ENCODE results near the gene RABIF. TPM values are rescaled to one million over a fixed set of nuclear protein-coding genes. Genes with fewer than 3 reads are reported as not detected.
"Not testable (repeated sequence)": the region's sequence is repeated elsewhere in the genome, so short reads cannot be mapped to it uniquely, and the experiment has no call there.

The RABIF gene
- total RNA-seq (2012; rRNA removed) = 4.3 and 4.6 TPM in 2 replicates

DNA sequence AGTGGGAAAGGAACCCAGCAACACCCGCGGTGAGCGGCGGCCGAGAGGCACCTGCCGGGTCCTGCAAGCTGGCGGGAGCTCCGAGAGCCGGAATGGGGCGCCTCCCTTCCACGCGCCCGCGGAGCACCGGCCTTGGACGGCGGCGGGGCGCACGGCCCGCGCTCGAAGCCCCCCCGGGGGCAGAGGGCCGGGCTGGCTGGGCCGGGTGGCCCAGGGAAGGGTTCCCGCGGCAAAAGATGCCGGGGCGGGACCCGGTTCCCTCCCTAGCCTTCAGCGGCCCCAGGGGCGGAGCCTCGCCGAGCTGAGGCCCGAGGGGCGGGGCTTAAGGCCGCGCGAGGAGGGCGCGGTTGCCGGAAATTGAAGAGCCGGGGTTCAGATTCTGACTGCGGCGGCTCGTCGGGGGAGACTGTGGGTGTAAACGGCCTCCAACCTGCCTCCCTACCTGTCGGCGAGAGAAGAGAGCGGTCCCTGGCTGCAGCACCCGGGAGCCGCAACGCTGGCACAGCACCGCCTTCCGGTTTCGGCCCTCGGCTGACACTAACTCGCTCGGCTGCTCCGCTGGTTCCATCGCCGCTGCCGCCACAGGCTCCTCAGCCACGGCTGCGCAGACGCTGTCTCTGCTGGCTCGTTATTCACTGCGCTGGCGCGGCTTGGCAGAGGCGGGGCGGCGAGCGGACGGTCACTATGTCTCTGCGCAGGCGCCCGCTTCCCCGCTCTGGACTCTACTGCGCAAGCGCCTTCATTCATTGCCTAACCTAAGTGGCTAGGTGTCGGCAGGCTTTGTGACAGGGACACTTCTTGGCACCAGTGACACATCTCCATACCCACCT lies at the start of gene RABIF:
Gene RABIF, minus strand, starts transcription at position 619 of the 830 bp plus-strand sequence. Its CDS starts 51 bp downstream, at position 568.
- peak within 1 kb of the TSS; percentile 99 for H3K4me2 ChIP-seq (ENCODE audit: low read length)
- H3K36me3 ChIP-seq (ENCODE audit: insufficient read depth, low read length) = peaks cover 30% of the 10 kb centered on the region
- H3K4me3 ChIP-seq (ENCODE audit: low read length) = peak within 1 kb of the TSS; percentile 82
- peak within 1 kb of the TSS; percentile 86 for H3K9ac ChIP-seq (ENCODE audit: low read depth, low read length)
- no peaks in the 10 kb centered on the region for H3K9me3 ChIP-seq (replicated peaks; ENCODE audit: low read length)
- no peaks in the 10 kb centered on the region for H3K27me3 ChIP-seq (ENCODE audit: control insufficient read depth, insufficient read depth, low read length)
- H3K4me1 ChIP-seq (ENCODE audit: control insufficient read depth, insufficient read depth, low read length) = peaks cover 10% of the 10 kb centered on the region

DNA sequence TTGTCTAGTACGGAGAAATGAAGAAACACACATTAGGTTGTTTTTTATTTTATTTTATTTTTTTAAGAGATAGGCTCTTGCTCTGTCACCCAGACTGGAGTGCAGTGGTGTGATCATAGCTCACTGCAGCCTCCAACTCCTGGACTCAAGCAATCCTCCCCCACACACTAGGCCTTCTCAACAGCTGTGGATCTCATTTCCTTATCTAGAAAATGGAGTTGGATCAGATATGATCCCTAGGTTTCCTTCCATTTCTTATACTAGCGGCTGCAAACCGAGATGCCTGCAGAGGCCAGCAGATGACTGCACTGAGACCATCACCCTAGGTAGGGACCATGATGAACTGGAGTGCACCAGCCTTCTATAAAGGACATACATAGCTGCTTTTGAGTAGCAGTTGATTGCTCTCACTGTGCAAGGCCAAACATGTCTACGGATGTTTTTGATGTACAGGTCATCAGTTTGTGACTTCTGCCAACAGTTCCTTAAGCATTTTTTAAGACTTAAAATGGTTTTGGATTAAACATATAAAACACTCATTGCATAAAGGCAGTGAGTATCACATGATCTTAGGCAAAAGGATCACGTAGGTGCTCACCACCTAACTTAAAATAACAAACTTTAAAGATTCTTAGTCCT lies 49.5 kb upstream of the RABIF start:
- Histone ChIP-seq H3K27me3 (ENCODE audit: control insufficient read depth, insufficient read depth, low read length) (no peaks in the 10 kb centered on the region), H3K36me3 (ENCODE audit: insufficient read depth, low read length) (peaks cover 30% of the 10 kb centered on the region), H3K4me3 (ENCODE audit: low read length) (no peak overlapping the region), H3K9me3 (replicated peaks; ENCODE audit: low read length) (no peaks in the 10 kb centered on the region), H3K4me1 (ENCODE audit: control insufficient read depth, insufficient read depth, low read length) (no peaks in the 10 kb centered on the region), H3K9ac (ENCODE audit: low read depth, low read length) (no peak overlapping the region), H3K4me2 (ENCODE audit: low read length) (no peak overlapping the region)

DNA sequence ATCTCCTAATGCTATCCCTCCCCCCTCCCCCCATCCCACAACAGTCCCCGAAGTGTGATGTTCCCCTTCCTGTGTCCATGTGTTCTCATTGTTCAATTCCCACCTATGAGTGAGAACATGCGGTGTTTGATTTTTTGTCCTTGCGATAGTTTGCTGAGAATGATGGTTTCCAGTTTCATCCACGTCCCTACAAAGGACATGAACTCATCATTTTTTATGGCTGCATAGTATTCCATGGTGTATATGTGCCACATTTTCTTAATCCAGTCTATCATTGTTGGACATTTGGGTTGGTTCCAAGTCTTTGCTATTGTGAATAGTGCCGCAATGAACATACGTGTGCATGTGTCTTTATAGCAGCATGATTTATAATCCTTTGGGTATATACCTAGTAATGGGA lies 47.5 kb upstream of the RABIF start:
- H3K4me2 ChIP-seq (ENCODE audit: low read length); H3K4me3 ChIP-seq (ENCODE audit: low read length); H3K9ac ChIP-seq (ENCODE audit: low read depth, low read length); H3K4me1 ChIP-seq (ENCODE audit: control insufficient read depth, insufficient read depth, low read length); H3K27me3 ChIP-seq (ENCODE audit: control insufficient read depth, insufficient read depth, low read length); H3K9me3 ChIP-seq (replicated peaks; ENCODE audit: low read length): not testable (repeated sequence)
- peaks cover 12% of the 10 kb centered on the region for H3K36me3 ChIP-seq (ENCODE audit: insufficient read depth, low read length)

DNA sequence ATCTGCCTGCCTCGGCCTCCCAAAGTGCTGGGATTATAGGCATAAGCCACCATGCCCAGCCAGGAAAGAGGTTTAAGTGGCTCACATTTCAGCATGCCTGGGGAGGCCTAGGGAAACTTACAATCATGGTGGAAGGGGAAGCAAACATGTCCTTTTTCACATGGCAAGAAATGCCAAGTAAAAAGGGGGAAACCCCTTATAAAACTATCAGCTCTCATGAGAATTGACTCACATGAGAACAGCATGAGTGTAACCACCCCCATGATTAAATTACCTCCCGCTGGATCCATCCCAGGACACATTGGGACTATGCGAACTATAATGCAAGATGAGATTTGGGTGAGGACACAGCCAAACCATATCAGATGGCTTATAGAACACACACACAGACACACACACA lies 46.9 kb upstream of the RABIF start:
- H3K4me3 ChIP-seq (ENCODE audit: low read length) = no peak overlapping the region
- peaks cover 6% of the 10 kb centered on the region for H3K36me3 ChIP-seq (ENCODE audit: insufficient read depth, low read length)
- H3K9me3 ChIP-seq (replicated peaks; ENCODE audit: low read length) = no peaks in the 10 kb centered on the region
- H3K4me1 ChIP-seq (ENCODE audit: control insufficient read depth, insufficient read depth, low read length) = no peaks in the 10 kb centered on the region
- H3K4me2 ChIP-seq (ENCODE audit: low read length) = no peak overlapping the region
- peaks cover 3% of the 10 kb centered on the region for H3K27me3 ChIP-seq (ENCODE audit: control insufficient read depth, insufficient read depth, low read length)
- no peak overlapping the region for H3K9ac ChIP-seq (ENCODE audit: low read depth, low read length)

DNA sequence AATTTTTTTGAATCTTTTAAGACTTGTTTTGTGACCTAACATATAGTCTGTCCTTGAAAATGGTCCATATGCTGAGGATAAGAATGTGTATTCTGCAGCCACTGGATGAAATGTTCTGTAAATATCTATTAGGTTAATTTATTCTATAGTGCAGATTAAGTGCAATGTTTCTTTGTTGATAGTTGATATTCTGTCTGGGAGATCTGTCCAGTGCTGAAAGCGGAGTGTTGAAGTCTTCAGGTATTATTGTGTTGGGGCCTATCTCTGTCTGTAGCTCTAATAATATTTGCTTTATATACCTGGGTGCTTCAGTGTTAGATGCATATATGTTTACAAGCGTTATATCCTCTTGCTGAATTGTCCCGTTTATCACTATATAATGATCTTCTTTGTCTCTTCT lies 45.8 kb upstream of the RABIF start:
- Histone ChIP-seq H3K4me1 (ENCODE audit: control insufficient read depth, insufficient read depth, low read length) (no peaks in the 10 kb centered on the region), H3K27me3 (ENCODE audit: control insufficient read depth, insufficient read depth, low read length) (peaks cover 3% of the 10 kb centered on the region), H3K4me2 (ENCODE audit: low read length) (no peak overlapping the region), H3K4me3 (ENCODE audit: low read length) (no peak overlapping the region), H3K36me3 (ENCODE audit: insufficient read depth, low read length) (no peaks in the 10 kb centered on the region), H3K9ac (ENCODE audit: low read depth, low read length) (no peak overlapping the region), H3K9me3 (replicated peaks; ENCODE audit: low read length) (no peaks in the 10 kb centered on the region)

DNA sequence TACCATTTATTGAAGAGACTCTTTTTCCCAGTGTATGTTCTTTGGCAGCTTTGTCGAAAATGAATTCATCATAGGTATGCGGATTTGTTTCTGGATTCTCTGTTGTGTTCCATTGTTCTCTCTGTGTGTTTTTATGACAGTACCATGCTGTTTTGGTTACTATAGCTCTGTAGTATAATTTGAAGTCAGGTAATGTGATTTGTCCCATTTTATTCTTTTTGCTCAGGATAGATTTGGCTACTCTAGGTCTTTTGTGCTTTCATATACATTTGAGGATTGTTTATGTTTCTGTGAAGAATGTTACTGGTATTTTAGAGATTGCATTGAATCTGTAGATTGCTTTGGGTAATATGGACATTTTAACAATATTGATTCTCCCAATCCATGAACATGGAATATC lies 43.5 kb upstream of the RABIF start:
- H3K9ac ChIP-seq (ENCODE audit: low read depth, low read length) = no peak overlapping the region
- no peaks in the 10 kb centered on the region for H3K9me3 ChIP-seq (replicated peaks; ENCODE audit: low read length)
- no peaks in the 10 kb centered on the region for H3K4me1 ChIP-seq (ENCODE audit: control insufficient read depth, insufficient read depth, low read length)
- no peak overlapping the region for H3K4me2 ChIP-seq (ENCODE audit: low read length)
- H3K36me3 ChIP-seq (ENCODE audit: insufficient read depth, low read length) = no peaks in the 10 kb centered on the region
- H3K4me3 ChIP-seq (ENCODE audit: low read length) = no peak overlapping the region
- H3K27me3 ChIP-seq (ENCODE audit: control insufficient read depth, insufficient read depth, low read length) = peaks cover 3% of the 10 kb centered on the region

DNA sequence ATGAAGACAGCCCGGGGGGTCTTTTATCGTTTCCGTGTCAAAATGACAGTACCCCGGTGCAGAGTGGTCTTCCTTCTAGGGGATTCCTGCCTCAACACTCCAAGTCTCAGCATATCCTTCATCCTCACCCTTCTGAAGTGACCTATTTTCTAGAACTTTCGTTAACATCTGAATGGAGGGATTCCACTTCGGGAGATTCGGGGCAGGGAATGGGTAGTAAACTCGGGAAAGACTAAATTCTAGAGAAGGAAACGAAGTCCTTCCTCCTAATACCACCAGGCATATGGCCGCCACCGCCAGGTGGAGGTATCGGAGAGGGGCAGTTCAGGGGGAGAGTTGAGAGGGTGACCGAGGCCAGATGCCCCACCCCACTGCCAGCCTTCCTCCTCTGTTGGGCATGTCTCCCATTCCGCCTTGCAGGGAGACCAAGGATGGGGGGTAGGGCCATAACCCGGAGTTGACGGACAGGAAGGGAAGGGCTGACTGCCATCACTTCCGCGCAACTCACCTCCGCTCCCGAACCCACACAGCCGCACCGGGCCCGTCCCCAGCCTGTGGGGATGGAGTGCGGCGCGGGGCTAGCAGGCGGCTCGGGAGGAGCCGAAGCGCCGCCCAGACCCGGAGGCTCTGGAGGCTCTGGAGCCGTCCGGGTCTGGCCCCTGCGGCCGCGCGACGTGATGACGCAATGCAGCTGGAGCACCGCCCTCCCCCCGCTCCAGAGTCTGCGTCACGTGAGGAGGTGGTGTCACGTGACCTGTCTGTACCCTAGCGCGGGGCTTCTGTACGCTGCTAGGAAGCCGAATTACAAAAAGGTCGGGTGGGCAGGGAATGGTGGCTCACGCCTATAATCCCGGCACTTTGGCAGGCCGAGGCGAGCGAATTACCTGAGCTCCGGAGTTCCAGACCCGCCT lies 37.9 kb upstream of the RABIF start, which contains the start of gene KLHL12:
Gene KLHL12, minus strand, starts transcription at position 654 of the 911 bp plus-strand sequence. CDS start 2,072 bp downstream, outside the sequence.
- Histone ChIP-seq H3K36me3 (ENCODE audit: insufficient read depth, low read length) (peaks cover 8% of the 10 kb centered on the region), H3K4me1 (ENCODE audit: control insufficient read depth, insufficient read depth, low read length) (peaks cover 8% of the 10 kb centered on the region), H3K4me2 (ENCODE audit: low read length) (peak within 1 kb of the TSS; percentile 96), H3K27me3 (ENCODE audit: control insufficient read depth, insufficient read depth, low read length) (no peaks in the 10 kb centered on the region), H3K9me3 (replicated peaks; ENCODE audit: low read length) (no peaks in the 10 kb centered on the region), H3K9ac (ENCODE audit: low read depth, low read length) (peak within 1 kb of the TSS; percentile 92), H3K4me3 (ENCODE audit: low read length) (peak within 1 kb of the TSS; percentile 96)

DNA sequence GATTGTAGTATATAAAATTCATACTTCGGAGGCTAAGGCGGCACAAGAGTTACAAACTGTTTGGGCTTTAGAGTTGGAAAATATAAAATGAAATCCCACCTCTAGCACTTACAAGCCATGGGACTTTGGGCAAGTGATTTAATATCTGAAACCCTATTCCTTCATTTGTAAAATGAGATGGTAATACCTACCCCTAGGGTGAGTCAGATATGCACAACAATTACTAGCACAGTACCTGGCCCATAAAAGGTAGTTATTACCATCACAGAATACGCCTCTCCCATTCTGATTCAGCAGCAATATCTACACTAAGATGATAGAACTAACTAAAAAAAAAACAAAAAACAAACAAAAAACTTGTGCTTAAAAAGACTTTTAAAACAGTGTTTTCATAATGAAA lies 34.6 kb upstream of the RABIF start:
- H3K4me3 ChIP-seq (ENCODE audit: low read length) = no peak overlapping the region
- no peak overlapping the region for H3K4me2 ChIP-seq (ENCODE audit: low read length)
- H3K4me1 ChIP-seq (ENCODE audit: control insufficient read depth, insufficient read depth, low read length) = peaks cover 8% of the 10 kb centered on the region
- H3K36me3 ChIP-seq (ENCODE audit: insufficient read depth, low read length) = peaks cover 14% of the 10 kb centered on the region
- no peaks in the 10 kb centered on the region for H3K27me3 ChIP-seq (ENCODE audit: control insufficient read depth, insufficient read depth, low read length)
- no peak overlapping the region for H3K9ac ChIP-seq (ENCODE audit: low read depth, low read length)
- H3K9me3 ChIP-seq (replicated peaks; ENCODE audit: low read length) = no peaks in the 10 kb centered on the region

DNA sequence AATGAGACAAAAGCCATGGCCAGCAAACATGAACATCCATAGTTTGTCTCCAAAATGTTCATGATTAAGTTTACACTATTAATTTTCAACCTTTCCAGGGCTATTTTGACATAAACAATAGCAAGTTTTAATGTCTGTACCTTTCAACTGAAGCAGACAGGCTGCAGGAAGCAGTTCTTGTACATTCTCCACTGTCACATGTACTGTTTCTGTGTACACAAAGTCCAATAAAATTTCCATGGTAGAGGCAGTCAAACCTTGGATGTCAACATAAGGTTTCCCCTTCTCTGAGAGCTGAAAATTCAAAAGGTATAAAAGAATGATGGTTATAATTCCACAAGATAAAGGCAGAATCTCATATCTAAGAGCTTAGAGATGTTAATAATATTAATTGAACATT lies 30.7 kb upstream of the RABIF start:
- Histone ChIP-seq H3K36me3 (ENCODE audit: insufficient read depth, low read length) (peaks cover 44% of the 10 kb centered on the region), H3K9ac (ENCODE audit: low read depth, low read length) (no peak overlapping the region)

DNA sequence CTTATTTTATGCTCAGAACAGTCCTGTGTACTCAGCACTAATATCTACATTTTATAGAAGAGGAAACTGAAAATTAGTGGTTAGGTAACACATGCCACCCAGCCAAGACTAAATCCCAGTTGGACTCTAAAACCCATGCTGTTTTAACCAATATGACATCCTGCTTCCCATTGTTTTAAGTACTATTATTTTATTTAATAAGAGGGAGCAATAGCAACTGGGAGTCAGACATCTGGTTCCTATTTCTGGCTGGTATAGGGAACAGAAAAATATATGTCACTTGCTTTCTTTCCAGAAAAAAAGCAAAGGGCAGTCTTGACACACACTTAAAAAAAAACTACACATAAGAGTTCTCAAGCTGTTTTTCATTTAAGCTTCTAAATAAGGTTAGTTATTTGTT lies 26.2 kb upstream of the RABIF start:
- H3K9ac ChIP-seq (ENCODE audit: low read depth, low read length) = no peak overlapping the region
- no peaks in the 10 kb centered on the region for H3K4me1 ChIP-seq (ENCODE audit: control insufficient read depth, insufficient read depth, low read length)
- no peaks in the 10 kb centered on the region for H3K9me3 ChIP-seq (replicated peaks; ENCODE audit: low read length)
- H3K27me3 ChIP-seq (ENCODE audit: control insufficient read depth, insufficient read depth, low read length) = no peaks in the 10 kb centered on the region
- no peak overlapping the region for H3K4me3 ChIP-seq (ENCODE audit: low read length)
- H3K4me2 ChIP-seq (ENCODE audit: low read length) = no peak overlapping the region
- peaks cover 65% of the 10 kb centered on the region for H3K36me3 ChIP-seq (ENCODE audit: insufficient read depth, low read length)

More for the DNA sequence above, 30.7 kb upstream of the RABIF start:
- Histone ChIP-seq H3K9me3 (replicated peaks; ENCODE audit: low read length) (no peaks in the 10 kb centered on the region), H3K4me2 (ENCODE audit: low read length) (no peak overlapping the region), H3K27me3 (ENCODE audit: control insufficient read depth, insufficient read depth, low read length) (no peaks in the 10 kb centered on the region), H3K4me1 (ENCODE audit: control insufficient read depth, insufficient read depth, low read length) (no peaks in the 10 kb centered on the region), H3K4me3 (ENCODE audit: low read length) (no peak overlapping the region)

DNA sequence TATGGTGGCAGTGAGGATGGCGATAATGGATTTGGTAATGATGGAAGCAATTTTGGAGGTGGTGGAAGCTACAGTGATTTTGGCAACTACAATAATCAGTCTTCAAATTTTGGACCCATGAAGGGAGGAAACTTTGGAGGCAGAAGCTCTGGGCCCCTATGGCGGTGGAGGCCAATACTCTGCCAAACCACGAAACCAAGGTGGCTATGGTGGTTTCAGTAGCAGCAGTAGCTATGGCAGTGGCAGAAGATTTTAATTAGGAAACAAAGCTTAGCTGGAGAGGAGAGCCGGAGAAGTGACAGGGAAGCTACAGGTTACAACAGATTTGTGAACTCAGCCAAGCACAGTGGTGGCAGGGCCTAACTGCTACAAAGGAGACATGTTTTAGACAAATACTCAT lies 23.5 kb upstream of the RABIF start:
- H3K4me3 ChIP-seq (ENCODE audit: low read length); H3K9me3 ChIP-seq (replicated peaks; ENCODE audit: low read length); H3K9ac ChIP-seq (ENCODE audit: low read depth, low read length); H3K4me1 ChIP-seq (ENCODE audit: control insufficient read depth, insufficient read depth, low read length); H3K4me2 ChIP-seq (ENCODE audit: low read length); H3K27me3 ChIP-seq (ENCODE audit: control insufficient read depth, insufficient read depth, low read length): not testable (repeated sequence)
- peaks cover 77% of the 10 kb centered on the region for H3K36me3 ChIP-seq (ENCODE audit: insufficient read depth, low read length)

Measured in skeletal muscle satellite cell (primary cell).